Pulmonary artery endothelial cell (primary cell): ENCODE data around the gene RWDD1. TPM values are rescaled to one million over a fixed set of nuclear protein-coding genes. Genes with fewer than 3 reads are reported as not detected.
A peak's percentile ranks its signal among the peaks of the same experiment; 100 is the strongest.

Experiments used
- DNase-seq: peaks from one replicate; pipeline ENCODE4 v3.0.0-alpha.2; 2011; ENCODE audit warnings: low read depth, low spot score
- total RNA-seq: library from RNA; depleted of rRNA; stranded (reverse); fragments of >200 nt; gene quantifications from 2 replicates; pipeline ENCODE4 v1.2.3, GENCODE V29; 2014

Gene RWDD1
- 24.7 and 25.9 TPM in 2 replicates for total RNA-seq

GRCh38 chr6:116570856-116571682 is at the start of gene RWDD1:
Gene RWDD1 (plus strand): TSS chr6:116571504. CDS start chr6:116571583, 79 bp downstream.
- DNase-seq: peak; percentile 99

DNA sequence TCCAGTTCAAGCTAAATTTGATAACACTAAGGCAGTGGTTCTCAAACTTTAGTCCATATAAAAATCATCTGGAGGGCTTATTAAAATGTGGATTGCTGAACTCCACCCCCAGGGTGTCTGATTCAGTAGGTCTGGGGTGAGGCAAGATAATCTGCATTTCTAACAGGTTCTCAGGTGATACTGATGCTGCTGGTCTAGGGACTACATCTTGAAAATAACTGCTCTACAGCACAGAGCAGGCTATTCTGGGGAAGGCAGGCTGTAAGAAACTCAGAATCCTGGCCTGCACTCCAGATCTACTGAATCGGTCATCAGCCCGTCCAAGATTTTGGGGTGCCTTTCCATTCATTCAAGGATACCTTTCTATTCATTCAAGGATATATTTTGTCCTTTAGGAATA is 48.4 kb upstream of the RWDD1 start:
- DNase-seq: no peak

DNA sequence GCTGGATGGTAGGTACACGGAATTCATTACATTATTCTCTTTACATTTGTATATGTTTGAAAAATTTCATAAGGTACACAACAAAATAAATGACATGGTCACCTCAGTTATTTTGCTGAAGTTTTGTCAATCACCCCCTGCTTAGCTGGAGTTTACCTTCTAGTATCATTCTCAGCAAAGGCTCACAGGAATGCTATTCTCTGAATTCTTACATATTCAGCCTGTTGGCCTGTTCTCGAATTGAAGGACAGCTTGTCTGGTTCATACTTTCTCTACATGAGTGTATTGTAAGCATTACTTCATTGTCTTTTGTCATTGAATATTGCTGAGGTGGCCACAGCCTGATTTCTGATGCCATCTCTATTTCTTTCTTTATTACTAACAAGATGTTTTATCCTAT is 47.1 kb upstream of the RWDD1 start:
- no peak for DNase-seq

DNA sequence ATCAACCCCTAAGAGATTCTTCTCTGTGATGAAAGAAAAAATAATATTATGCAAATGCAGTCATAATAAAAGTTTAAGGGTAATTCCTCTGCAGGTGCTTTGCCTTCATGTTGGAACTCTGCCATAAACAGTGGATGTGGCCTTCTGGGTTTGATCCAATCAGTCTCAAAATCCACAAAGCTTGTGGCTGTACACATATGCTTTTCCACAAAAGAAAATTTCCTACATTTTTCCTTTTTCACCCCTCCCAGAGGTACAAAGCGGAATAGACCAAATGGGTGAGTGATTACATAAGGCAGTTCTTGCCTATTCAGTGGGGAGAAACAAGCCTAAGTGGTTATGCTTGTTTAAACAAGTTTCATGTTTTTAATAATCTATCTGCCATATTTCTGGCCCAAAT is 43.2 kb upstream of the RWDD1 start:
- no peak for DNase-seq

- DNase-seq: no peak
Observed at GRCh38 chr6:116528780-116529179, 42.5 kb upstream of the RWDD1 start.

DNA sequence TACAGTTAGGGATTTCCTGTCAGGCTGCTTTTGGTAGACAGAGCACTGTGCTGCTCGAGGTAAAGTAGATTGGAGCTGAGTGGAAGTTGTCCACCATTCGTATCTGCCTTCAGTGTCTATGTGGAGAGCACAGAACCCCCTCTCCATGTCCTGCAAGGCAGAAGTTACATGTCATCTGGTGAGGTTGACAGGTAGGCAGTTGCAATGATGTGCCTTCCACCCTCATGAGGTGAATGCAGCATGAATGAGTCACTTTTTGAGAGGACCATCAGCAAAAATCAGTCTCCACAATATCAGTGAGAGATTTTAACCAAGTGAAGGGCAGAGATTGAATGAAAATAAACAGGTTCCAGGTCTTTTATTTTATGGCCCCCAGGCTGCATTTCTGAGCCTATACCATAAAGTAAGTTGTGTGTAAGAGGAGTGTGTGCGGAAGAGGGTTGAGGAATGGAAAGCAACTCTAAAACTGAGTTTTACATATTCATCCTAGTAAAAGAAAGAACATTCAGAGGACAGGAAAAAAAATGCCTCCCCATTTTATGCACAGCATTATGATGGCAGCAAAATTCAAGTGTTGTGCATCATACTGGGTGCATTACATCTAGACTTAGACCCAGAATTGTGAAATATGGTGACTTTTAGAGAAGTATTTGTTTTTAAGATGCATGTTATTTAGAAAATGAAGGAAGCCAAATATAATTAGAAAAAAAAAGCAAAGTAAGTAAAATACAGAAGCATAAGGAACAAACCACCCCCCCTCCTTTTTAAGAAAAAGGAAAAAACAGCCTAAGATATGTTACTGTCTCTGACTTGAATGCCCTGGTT is 41.6 kb upstream of the RWDD1 start:
- no peak for DNase-seq

DNA sequence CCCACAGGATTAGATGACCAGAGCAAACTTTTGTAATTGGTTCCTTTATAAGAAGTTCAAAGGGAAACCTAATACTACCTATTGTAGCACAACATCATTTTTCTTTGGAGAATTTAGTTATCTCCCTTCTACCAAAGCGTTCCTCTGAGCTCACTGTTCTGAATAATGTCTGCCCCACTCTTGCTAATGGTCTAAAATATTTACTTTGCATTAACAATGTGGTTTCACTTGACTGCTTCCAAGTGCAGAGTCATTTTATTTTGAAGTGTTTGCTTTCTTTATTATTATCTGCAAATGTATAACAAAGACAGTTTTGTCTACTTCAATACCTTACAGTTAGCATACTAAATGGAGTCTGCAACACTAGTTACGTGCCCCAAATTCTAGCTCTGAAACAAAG is 40.9 kb upstream of the RWDD1 start:
- no peak for DNase-seq

- DNase-seq: peak; percentile 53
Observed at GRCh38 chr6:116531675-116532570, 39.4 kb upstream of the RWDD1 start.

- DNase-seq: no peak
Observed at GRCh38 chr6:116533233-116533957, 37.9 kb upstream of the RWDD1 start.

GRCh38 chr6:116535109-116535508 is 36.2 kb upstream of the RWDD1 start:
- DNase-seq: no peak

GRCh38 chr6:116536216-116536621 is 35.1 kb upstream of the RWDD1 start:
- no peak for DNase-seq

GRCh38 chr6:116542426-116542825 is 28.9 kb upstream of the RWDD1 start:
- no peak for DNase-seq

- no peak for DNase-seq
Observed at GRCh38 chr6:116543149-116543548, 28.2 kb upstream of the RWDD1 start.

GRCh38 chr6:116545651-116546050 is 25.7 kb upstream of the RWDD1 start, which contains the start of gene TRAPPC3L:
Gene TRAPPC3L (minus strand): TSS chr6:116545684. CDS start chr6:116545514, 170 bp downstream.
- no peak for DNase-seq

DNA sequence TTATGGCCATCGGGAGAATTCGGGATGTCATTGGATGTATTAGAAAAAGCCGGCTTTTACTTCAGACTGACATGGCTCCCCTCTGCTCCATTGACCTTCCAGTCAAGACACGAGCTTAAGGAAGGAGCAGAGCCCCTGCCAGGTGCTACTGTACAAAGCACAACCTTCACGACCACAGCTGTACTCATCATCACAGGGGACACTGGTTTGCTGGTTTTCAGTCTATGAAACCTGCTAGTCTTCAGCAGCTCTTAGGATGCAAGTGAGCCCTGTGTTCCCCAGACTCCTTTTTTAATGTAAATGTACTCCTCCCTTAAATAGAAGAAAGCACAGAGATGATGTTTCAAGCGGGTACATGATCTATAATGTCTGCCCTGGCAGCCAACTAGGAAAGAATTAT is 23.9 kb upstream of the RWDD1 start:
- DNase-seq: no peak

- DNase-seq: no peak
Observed at GRCh38 chr6:116550796-116551195, 20.5 kb upstream of the RWDD1 start.

GRCh38 chr6:116553451-116553850 is 17.9 kb upstream of the RWDD1 start, which contains the start of gene CALHM4:
Gene CALHM4 (plus strand): TSS chr6:116553751. CDS start chr6:116553794, 43 bp downstream.
- no peak for DNase-seq

GRCh38 chr6:116556065-116556464 is 15.2 kb upstream of the RWDD1 start:
- no peak for DNase-seq

- no peak for DNase-seq
Observed at GRCh38 chr6:116556814-116557415, 14.4 kb upstream of the RWDD1 start.

DNA sequence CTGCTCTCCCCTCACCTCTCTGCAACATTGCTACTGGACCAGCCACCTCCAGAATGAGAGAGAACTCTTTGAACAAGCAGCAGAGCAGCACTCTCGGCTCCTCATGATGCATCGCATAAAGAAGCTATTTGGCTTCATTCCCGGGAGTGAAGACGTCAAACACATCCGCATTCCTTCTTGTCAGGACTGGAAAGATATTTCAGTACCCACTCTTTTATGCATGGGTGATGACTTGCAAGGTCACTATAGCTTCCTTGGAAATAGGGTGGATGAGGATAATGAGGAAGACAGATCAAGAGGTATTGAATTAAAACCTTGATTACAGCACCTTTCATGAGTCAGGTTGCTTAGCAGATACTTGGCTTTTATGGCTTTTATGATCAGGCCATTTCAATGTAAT is 13.4 kb upstream of the RWDD1 start:
- peak; percentile 82 for DNase-seq
